Ascending aorta (tissue), 2 donors: ENCODE results near the gene ACMSD. TPM values are rescaled to one million over a fixed set of nuclear protein-coding genes. Genes with fewer than 3 reads are reported as not detected.
"Not testable (repeated sequence)": the region's sequence is repeated elsewhere in the genome, so short reads cannot be mapped to it uniquely, and the experiment has no call there.

ENCODE experiments used
- DNase-seq, 2 donors: peaks; one replicate each; pipeline ENCODE4 v3.0.0-alpha.2; 2019; ENCODE audit warnings: low spot score in 2 of 2
- H3K27ac ChIP-seq, 2 donors: fragments of 200-600 bp; sonication (generic); one replicate each; pipeline ENCODE4 v1.5.1; 2016 to 2017; ENCODE audit warnings: mild to moderate bottlenecking in 1 of 2
- H3K27me3 ChIP-seq: fragments of 200-600 bp; sonication (generic); one replicate; pipeline ENCODE4 v1.5.1; 2017
- H3K36me3 ChIP-seq, 2 donors: fragments of 200-600 bp; sonication (generic); one replicate each; pipeline ENCODE4 v1.5.1; 2016
- H3K4me1 ChIP-seq, 2 donors: fragments of 200-600 bp; sonication (generic); one replicate each; pipeline ENCODE4 v1.5.1; 2016 to 2017; ENCODE audit warnings: mild to moderate bottlenecking in 1 of 2
- H3K4me3 ChIP-seq, 2 donors: fragments of 200-600 bp; sonication (generic); one replicate each; pipeline ENCODE4 v1.5.1; 2016 to 2017; ENCODE audit warnings: mild to moderate bottlenecking in 1 of 2
- H3K9me3 ChIP-seq, 2 donors: fragments of 200-600 bp; sonication (generic); one replicate each; pipeline ENCODE4 v1.5.1; 2016
- intact Hi-C: fragments of 100-400 bp; cut with DNase I; formaldehyde crosslinking; loops from one replicate; pipeline ENCODE4 v1.15.1; 2023
- total RNA-seq: library from RNA; depleted of rRNA; stranded (reverse); fragments of >200 nt; gene quantifications from one replicate; pipeline ENCODE4 v1.1.0, GENCODE V29; 2016
- TF ChIP-seq, protein P1 (sequence below), 3 experiments: fragments of 200-600 bp in 2 of 3; fragments of 450-650 bp in 1 of 3; sonication (generic) in 2 of 3; IDR thresholded peaks; one replicate each; pipeline ENCODE4 v1.5.1; 2016 to 2019; ENCODE audit warnings: antibody characterized with exemption in 3 of 3, mild to moderate bottlenecking in 1 of 3, moderate library complexity in 1 of 3

ACMSD gene
- total RNA-seq, 1 donor from 2014 or later, result not detected

- Histone ChIP-seq H3K9me3 (no peaks in the 10 kb centered on the region), H3K27ac (no peak overlapping the region), H3K4me1 (no peaks in the 10 kb centered on the region), H3K4me3 (no peak overlapping the region), H3K27me3 (no peaks in the 10 kb centered on the region), H3K36me3 (no peaks in the 10 kb centered on the region)
- TF ChIP-seq, protein P1, sequence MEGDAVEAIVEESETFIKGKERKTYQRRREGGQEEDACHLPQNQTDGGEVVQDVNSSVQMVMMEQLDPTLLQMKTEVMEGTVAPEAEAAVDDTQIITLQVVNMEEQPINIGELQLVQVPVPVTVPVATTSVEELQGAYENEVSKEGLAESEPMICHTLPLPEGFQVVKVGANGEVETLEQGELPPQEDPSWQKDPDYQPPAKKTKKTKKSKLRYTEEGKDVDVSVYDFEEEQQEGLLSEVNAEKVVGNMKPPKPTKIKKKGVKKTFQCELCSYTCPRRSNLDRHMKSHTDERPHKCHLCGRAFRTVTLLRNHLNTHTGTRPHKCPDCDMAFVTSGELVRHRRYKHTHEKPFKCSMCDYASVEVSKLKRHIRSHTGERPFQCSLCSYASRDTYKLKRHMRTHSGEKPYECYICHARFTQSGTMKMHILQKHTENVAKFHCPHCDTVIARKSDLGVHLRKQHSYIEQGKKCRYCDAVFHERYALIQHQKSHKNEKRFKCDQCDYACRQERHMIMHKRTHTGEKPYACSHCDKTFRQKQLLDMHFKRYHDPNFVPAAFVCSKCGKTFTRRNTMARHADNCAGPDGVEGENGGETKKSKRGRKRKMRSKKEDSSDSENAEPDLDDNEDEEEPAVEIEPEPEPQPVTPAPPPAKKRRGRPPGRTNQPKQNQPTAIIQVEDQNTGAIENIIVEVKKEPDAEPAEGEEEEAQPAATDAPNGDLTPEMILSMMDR (IDR thresholded peaks at IDR 0.05), result peak in 1 of 3 experiments; percentile 46
- intact Hi-C loops, result no loop called here
- DNase-seq, result no peak
These were observed 59.5 kb downstream of the ACMSD start for GRCh38 chr2:134897932-134898331.

GRCh38 chr2:134899204-134899603 lies 60.8 kb downstream of the ACMSD start:
- Histone ChIP-seq H3K36me3 (no peaks in the 10 kb centered on the region), H3K9me3 (no peaks in the 10 kb centered on the region), H3K4me1 (no peaks in the 10 kb centered on the region), H3K4me3 (no peak overlapping the region), H3K27ac (no peak overlapping the region), H3K27me3 (no peaks in the 10 kb centered on the region)
- no peak for DNase-seq
- intact Hi-C loops, result no loop called here
- TF ChIP-seq, protein P1 (IDR thresholded peaks at IDR 0.05), result no peak

DNA sequence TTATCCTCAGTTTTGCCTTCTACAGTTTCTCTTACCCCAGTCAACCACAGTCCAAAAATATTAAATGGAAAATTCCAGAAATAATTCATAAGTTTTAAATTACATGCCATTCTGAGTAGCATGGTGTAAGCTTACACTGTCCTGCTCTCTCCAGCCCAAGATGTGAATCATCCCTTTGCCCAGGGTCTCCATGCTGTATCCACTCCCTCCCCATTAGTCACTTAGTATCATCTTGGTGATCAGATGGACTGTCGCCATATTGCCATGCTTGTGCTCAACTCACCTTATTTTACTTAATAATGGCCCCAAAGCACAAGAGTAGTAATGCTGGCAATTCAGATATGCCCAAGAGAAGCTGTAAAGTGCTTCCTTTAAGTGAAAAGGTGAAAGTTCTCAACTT lies 61.7 kb downstream of the ACMSD start:
- Histone ChIP-seq H3K27me3 (no peaks in the 10 kb centered on the region), H3K4me3 (no peak overlapping the region), H3K4me1 (no peaks in the 10 kb centered on the region), H3K9me3 (no peaks in the 10 kb centered on the region), H3K27ac (no peak overlapping the region), H3K36me3 (no peaks in the 10 kb centered on the region)
- TF ChIP-seq, protein P1 (IDR thresholded peaks at IDR 0.05), result no peak
- DNase-seq, result no peak
- intact Hi-C loops, result no loop called here

DNA sequence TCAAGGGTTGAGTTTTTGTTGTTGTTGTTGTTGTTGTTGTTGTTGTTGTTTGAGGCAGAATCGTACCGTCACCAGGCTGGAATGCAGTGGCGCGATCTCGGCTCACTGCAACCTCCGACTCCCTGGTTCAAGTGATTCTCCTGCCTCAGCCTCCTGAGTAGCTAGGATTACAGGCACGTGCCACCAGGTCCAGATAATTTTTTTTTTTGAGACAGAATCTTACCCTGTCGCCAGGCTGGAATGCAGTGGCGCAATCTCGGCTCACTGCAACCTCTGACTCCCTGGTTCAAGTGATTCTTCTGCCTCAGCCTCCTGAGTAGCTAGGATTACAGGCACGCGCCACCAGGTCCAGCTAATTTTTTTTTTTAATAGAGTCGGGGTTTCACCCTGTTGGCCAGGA lies 65.3 kb downstream of the ACMSD start:
- H3K27ac ChIP-seq, H3K4me3 ChIP-seq, DNase-seq, intact Hi-C loops, H3K4me1 ChIP-seq, H3K27me3 ChIP-seq, H3K36me3 ChIP-seq, H3K9me3 ChIP-seq: not testable (repeated sequence)

- DNase-seq, result no peak
- no peak overlapping the region for H3K4me3 ChIP-seq
- H3K27ac ChIP-seq, result no peak overlapping the region
- intact Hi-C loops, result no loop called here
- H3K4me1 ChIP-seq, result no peaks in the 10 kb centered on the region
- no peaks in the 10 kb centered on the region for H3K27me3 ChIP-seq
- no peaks in the 10 kb centered on the region for H3K36me3 ChIP-seq
- H3K9me3 ChIP-seq, result no peaks in the 10 kb centered on the region
- TF ChIP-seq, protein P1 (IDR thresholded peaks at IDR 0.05), result no peak
These were observed 66.8 kb downstream of the ACMSD start for GRCh38 chr2:134905168-134905567.

GRCh38 chr2:134906726-134907125 lies 68.3 kb downstream of the ACMSD start:
- H3K36me3 ChIP-seq, result no peaks in the 10 kb centered on the region
- DNase-seq, result no peak
- TF ChIP-seq, protein P1 (IDR thresholded peaks at IDR 0.05), result no peak
- H3K4me3 ChIP-seq, result no peak overlapping the region
- no peaks in the 10 kb centered on the region for H3K4me1 ChIP-seq
- no peak overlapping the region for H3K27ac ChIP-seq
- intact Hi-C loops, result no loop called here
- H3K27me3 ChIP-seq, result no peaks in the 10 kb centered on the region
- no peaks in the 10 kb centered on the region for H3K9me3 ChIP-seq

DNA sequence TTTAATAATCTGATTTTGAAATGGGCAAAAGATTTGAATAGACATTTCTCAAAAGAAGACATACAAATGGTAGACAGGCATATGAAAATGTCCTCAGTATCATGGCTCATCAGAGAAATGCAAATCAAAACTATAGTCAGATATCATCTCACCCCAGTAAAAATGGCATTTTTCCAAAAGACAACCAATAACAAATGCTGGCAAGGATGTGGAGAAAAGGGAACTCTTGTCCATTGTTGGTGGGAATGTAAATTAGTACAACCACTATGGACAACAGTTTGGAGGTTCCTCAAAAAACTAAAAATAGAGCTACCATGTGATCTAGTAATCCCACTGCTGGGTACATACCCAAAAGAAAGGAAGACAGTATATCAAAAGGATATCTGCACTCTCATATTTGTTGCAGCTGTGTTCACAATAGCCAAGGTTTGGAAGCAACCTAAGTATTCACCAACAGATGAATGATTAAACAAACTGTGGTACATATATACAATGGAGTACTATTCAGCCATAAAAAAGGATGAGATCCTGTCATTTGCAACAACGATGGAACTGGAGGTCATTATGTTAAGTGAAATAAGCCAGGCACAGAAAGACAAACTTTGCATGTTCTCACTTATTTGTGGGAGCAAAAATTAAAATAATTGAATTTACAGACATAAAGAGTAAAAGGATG lies 69.2 kb downstream of the ACMSD start:
- H3K4me3 ChIP-seq, H3K4me1 ChIP-seq, H3K36me3 ChIP-seq, intact Hi-C loops, DNase-seq, H3K9me3 ChIP-seq, H3K27ac ChIP-seq, H3K27me3 ChIP-seq: not testable (repeated sequence)
